Activated effector memory CD4-positive, alpha-beta T cell treated with Interleukin-2 at 50 U/mL for 16 hours (primary cell): ENCODE data around the gene CTNNB1.

Experiments used
- DNase-seq: peaks from one replicate; pipeline ENCODE4 v3.0.0-alpha.2; 2020

The CTNNB1 gene

GRCh38 chr3:41193794-41194539 is 5.3 kb upstream of the CTNNB1 start:
- DNase-seq = no peak

- DNase-seq = no peak
Observed at GRCh38 chr3:41194701-41195100, 4.6 kb upstream of the CTNNB1 start.

GRCh38 chr3:41195946-41196345 is 3.4 kb upstream of the CTNNB1 start:
- DNase-seq = no peak

GRCh38 chr3:41196499-41197410 is 2.5 kb upstream of the CTNNB1 start:
- DNase-seq = no peak

- no peak for DNase-seq
Observed at GRCh38 chr3:41198046-41198445, 1.3 kb upstream of the CTNNB1 start.

- DNase-seq = no peak
Observed at GRCh38 chr3:41198526-41198925, 779 bp upstream of the CTNNB1 start.

GRCh38 chr3:41199866-41200668 is 762 bp downstream of the CTNNB1 start:
- DNase-seq = peak; percentile 20

GRCh38 chr3:41200669-41201021 is 1.3 kb downstream of the CTNNB1 start:
- no peak for DNase-seq

- no peak for DNase-seq
Observed at GRCh38 chr3:41202075-41202833, 2.9 kb downstream of the CTNNB1 start.

GRCh38 chr3:41202834-41203345 is 3.6 kb downstream of the CTNNB1 start:
- DNase-seq = no peak

GRCh38 chr3:41204369-41204768 is 5.1 kb downstream of the CTNNB1 start:
- DNase-seq = no peak

GRCh38 chr3:41205591-41205990 is 6.3 kb downstream of the CTNNB1 start:
- DNase-seq = no peak

- DNase-seq = no peak
Observed at GRCh38 chr3:41207355-41207754, 8.1 kb downstream of the CTNNB1 start.

GRCh38 chr3:41208507-41209220 is 9.4 kb downstream of the CTNNB1 start:
- no peak for DNase-seq

- DNase-seq = no peak
Observed at GRCh38 chr3:41209646-41210045, 10.3 kb downstream of the CTNNB1 start.

- no peak for DNase-seq
Observed at GRCh38 chr3:41210966-41211365, 11.7 kb downstream of the CTNNB1 start.

GRCh38 chr3:41212088-41212487 is 12.8 kb downstream of the CTNNB1 start:
- DNase-seq = no peak

GRCh38 chr3:41213588-41213987 is 14.3 kb downstream of the CTNNB1 start:
- no peak for DNase-seq

GRCh38 chr3:41216422-41216821 is 17.1 kb downstream of the CTNNB1 start:
- no peak for DNase-seq

GRCh38 chr3:41216993-41217392 is 17.7 kb downstream of the CTNNB1 start:
- no peak for DNase-seq

- DNase-seq = no peak
Observed at GRCh38 chr3:41219424-41219823, 20.1 kb downstream of the CTNNB1 start.
